SK-N-SH treated with all-trans-retinoic acid at 6 μM for 48 hours (cell line): ENCODE data around the gene PARL.

Experiments
- BACH2 ChIP-seq: fragments of 250-450 bp; sonication (Bioruptor Pico); IDR thresholded peaks from 2 replicates; pipeline ENCODE4 v1.9.0; 2021; ENCODE audit warnings: mild to moderate bottlenecking, borderline replicate concordance
- CSDC2 ChIP-seq: fragments of 250-450 bp; sonication (Bioruptor Pico); IDR thresholded peaks from 2 replicates; pipeline ENCODE4 v1.5.0; 2020; ENCODE audit warnings: mild to moderate bottlenecking, moderate library complexity
- ESRRG ChIP-seq: fragments of 250-450 bp; sonication (Bioruptor Pico); IDR thresholded peaks from 2 replicates; pipeline ENCODE4 v1.6.1; 2021; ENCODE audit warnings: mild to moderate bottlenecking
- GLIS3 ChIP-seq: fragments of 250-450 bp; sonication (Bioruptor Pico); IDR thresholded peaks from 2 replicates; pipeline ENCODE4 v1.5.0; 2020; ENCODE audit warnings: mild to moderate bottlenecking, moderate library complexity
- OSR1 ChIP-seq: fragments of 250-450 bp; sonication (Bioruptor Pico); IDR thresholded peaks from 2 replicates; pipeline ENCODE4 v1.8.0; 2022; ENCODE audit warnings: moderate library complexity, mild to moderate bottlenecking, inconsistent platforms
- PATZ1 ChIP-seq: fragments of 250-450 bp; sonication (Bioruptor Pico); IDR thresholded peaks from 2 replicates; pipeline ENCODE4 v1.8.0; 2020; ENCODE audit warnings: mild to moderate bottlenecking, moderate library complexity, borderline replicate concordance
- POU6F1 ChIP-seq: fragments of 250-450 bp; sonication (Bioruptor Pico); IDR thresholded peaks from 2 replicates; pipeline ENCODE4 v1.8.0; 2021; ENCODE audit warnings: low read depth, mild to moderate bottlenecking, moderate library complexity, borderline replicate concordance
- RARB ChIP-seq: fragments of 250-450 bp; sonication (Bioruptor Pico); IDR thresholded peaks from 2 replicates; pipeline ENCODE4 v1.8.0; 2021; ENCODE audit warnings: mild to moderate bottlenecking, moderate library complexity
- TOX ChIP-seq: fragments of 250-450 bp; sonication (Bioruptor Pico); IDR thresholded peaks from 2 replicates; pipeline ENCODE4 v1.8.0; 2021; ENCODE audit warnings: mild to moderate bottlenecking, moderate library complexity, borderline replicate concordance
- ZC3H10 ChIP-seq: fragments of 250-450 bp; sonication (Bioruptor Pico); IDR thresholded peaks from 2 replicates; pipeline ENCODE4 v1.5.1; 2021; ENCODE audit warnings: mild to moderate bottlenecking, moderate library complexity
- ZFP3 ChIP-seq: fragments of 250-450 bp; sonication (Bioruptor Pico); IDR thresholded peaks from 2 replicates; pipeline ENCODE4 v1.5.0; 2020; ENCODE audit warnings: mild to moderate bottlenecking, moderate library complexity
- ZFP30 ChIP-seq: fragments of 450-650 bp; formaldehyde crosslinking; IDR thresholded peaks from 2 replicates; pipeline ENCODE4 v1.5.0; 2022; ENCODE audit warnings: mild to moderate bottlenecking, moderate library complexity
- ZNF565 ChIP-seq: fragments of 450-650 bp; formaldehyde crosslinking; conservative IDR thresholded peaks from 2 replicates; pipeline ENCODE4 v1.5.0; 2020; ENCODE audit warnings: low read depth, mild to moderate bottlenecking, moderate library complexity
- TF ChIP-seq, protein P1 (sequence below): fragments of 250-450 bp; sonication (Bioruptor Pico); IDR thresholded peaks from 2 replicates; pipeline ENCODE4 v1.5.1; 2020; ENCODE audit warnings: low read depth, mild to moderate bottlenecking, moderate library complexity

- TF ChIP-seq ZC3H10 (CRISPR knock-in tag) = no peak
- TF ChIP-seq ESRRG (CRISPR knock-in tag) = no peak
- no peak for TF ChIP-seq GLIS3 (CRISPR knock-in tag)
- TF ChIP-seq PATZ1 (CRISPR knock-in tag) = no peak
- no peak for TF ChIP-seq ZFP3
- TF ChIP-seq RARB (CRISPR knock-in tag) = no peak
- TF ChIP-seq ZFP30 (CRISPR knock-in tag) = no peak
- no peak for TF ChIP-seq OSR1 (CRISPR knock-in tag)
- no peak for TF ChIP-seq ZNF565 (CRISPR knock-in tag)
- no peak for TF ChIP-seq POU6F1 (CRISPR knock-in tag)
- TF ChIP-seq BACH2 = no peak
- TF ChIP-seq CSDC2 (CRISPR knock-in tag) = no peak
- TF ChIP-seq TOX (CRISPR knock-in tag) = no peak
- TF ChIP-seq, protein P1, sequence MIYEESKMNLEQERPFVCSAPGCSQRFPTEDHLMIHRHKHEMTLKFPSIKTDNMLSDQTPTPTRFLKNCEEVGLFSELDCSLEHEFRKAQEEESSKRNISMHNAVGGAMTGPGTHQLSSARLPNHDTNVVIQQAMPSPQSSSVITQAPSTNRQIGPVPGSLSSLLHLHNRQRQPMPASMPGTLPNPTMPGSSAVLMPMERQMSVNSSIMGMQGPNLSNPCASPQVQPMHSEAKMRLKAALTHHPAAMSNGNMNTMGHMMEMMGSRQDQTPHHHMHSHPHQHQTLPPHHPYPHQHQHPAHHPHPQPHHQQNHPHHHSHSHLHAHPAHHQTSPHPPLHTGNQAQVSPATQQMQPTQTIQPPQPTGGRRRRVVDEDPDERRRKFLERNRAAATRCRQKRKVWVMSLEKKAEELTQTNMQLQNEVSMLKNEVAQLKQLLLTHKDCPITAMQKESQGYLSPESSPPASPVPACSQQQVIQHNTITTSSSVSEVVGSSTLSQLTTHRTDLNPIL (CRISPR knock-in tag) = no peak
Observed at GRCh38 chr3:183827809-183828537, 56.7 kb downstream of the PARL start.
